Natural killer cell (primary cell): ENCODE data around the gene TMEM132D. TPM values are rescaled to one million over a fixed set of nuclear protein-coding genes. Genes with fewer than 3 reads are reported as not detected.

Source experiments
- ATAC-seq, 3 donors: fragments of 150-1000 bp in 2 of 3; fragments of 200-7000 bp in 1 of 3; cut with Tn5 transposase; 1 replicate in 1 of 3; 2 replicates in 2 of 3; pipeline ENCODE4 v1.10.0; 2021; ENCODE audit warnings: mild to moderate bottlenecking in 2 of 3, moderate library complexity in 2 of 3
- DNase-seq, 2 donors: peaks; one replicate each; pipeline versions ENCODE4 v3.0.0 to v3.0.0-alpha.2; 2013 to 2021; ENCODE audit warnings: mixed read lengths in 1 of 2
- H3K27ac ChIP-seq: one replicate; pipeline ENCODE4 v1.5.1; 2013; ENCODE audit warnings: mild to moderate bottlenecking, low read length
- H3K27me3 ChIP-seq: one replicate; pipeline ENCODE4 v1.6.1; 2013; ENCODE audit warnings: low read length; ENCODE audit not compliant: control insufficient read depth, insufficient read depth
- H3K36me3 ChIP-seq: one replicate; pipeline ENCODE4 v1.6.1; 2013; ENCODE audit warnings: low read length; ENCODE audit not compliant: control insufficient read depth, insufficient read depth
- H3K4me1 ChIP-seq: one replicate; pipeline ENCODE4 v1.6.1; 2013; ENCODE audit warnings: low read length; ENCODE audit not compliant: control insufficient read depth, insufficient read depth
- H3K4me3 ChIP-seq: one replicate; pipeline ENCODE4 v1.5.1; 2013; ENCODE audit warnings: low read length
- H3K9me3 ChIP-seq: one replicate; pipeline ENCODE4 v1.6.1; 2013; ENCODE audit warnings: low read length; ENCODE audit not compliant: control insufficient read depth, insufficient read depth
- H3K27ac Mint-ChIP-seq, 2 donors: one replicate each; pipeline ENCODE4 v1.8.0; 2022; ENCODE audit warnings: mild to moderate bottlenecking in 2 of 2, mixed read lengths in 2 of 2, moderate library complexity in 1 of 2
- H3K27me3 Mint-ChIP-seq, 2 donors: one replicate each; pipeline ENCODE4 v1.8.0; 2022; ENCODE audit warnings: low read depth in 2 of 2, mixed read lengths in 2 of 2
- H3K36me3 Mint-ChIP-seq: one replicate; pipeline ENCODE4 v1.8.0; 2022; ENCODE audit warnings: mixed read lengths
- H3K4me1 Mint-ChIP-seq, 2 donors: one replicate each; pipeline ENCODE4 v1.8.0; 2022; ENCODE audit warnings: mixed read lengths in 2 of 2
- H3K4me3 Mint-ChIP-seq: one replicate; pipeline ENCODE4 v1.8.0; 2022; ENCODE audit warnings: mild to moderate bottlenecking, moderate library complexity, mixed read lengths
- H3K9me3 Mint-ChIP-seq, 2 donors: one replicate each; pipeline ENCODE4 v1.8.0; 2022; ENCODE audit warnings: mixed read lengths in 2 of 2
- WGBS: methylation state at CpG from one replicate; pipeline ENCODE4 v1.1.7; 2013; ENCODE audit warnings: missing lambda C conversion rate; ENCODE audit not compliant: insufficient coverage; 5-methylcytosine and 5-hydroxymethylcytosine counted together
- intact Hi-C: fragments of 100-400 bp; cut with micrococcal nuclease; formaldehyde crosslinking; loops from one replicate; pipeline ENCODE4 v1.14.2; 2022
- total RNA-seq, 4 donors: library from RNA; stranded (reverse); fragments of 120-200 nt in 1 of 4; gene quantifications; one replicate each; pipeline versions ENCODE4 v1.2.3 to v1.2.4, GENCODE V29; 2013 to 2022
- TF ChIP-seq, protein P1 (sequence below): fragments of 200-600 bp; IDR thresholded peaks from one replicate; pipeline ENCODE4 v1.8.0; 2022; ENCODE audit warnings: antibody characterized with exemption

Gene TMEM132D
- total RNA-seq, 3 donors from 2014 or later (not counting 1 experiment from before 2014, with no cell fraction given) = not detected

DNA sequence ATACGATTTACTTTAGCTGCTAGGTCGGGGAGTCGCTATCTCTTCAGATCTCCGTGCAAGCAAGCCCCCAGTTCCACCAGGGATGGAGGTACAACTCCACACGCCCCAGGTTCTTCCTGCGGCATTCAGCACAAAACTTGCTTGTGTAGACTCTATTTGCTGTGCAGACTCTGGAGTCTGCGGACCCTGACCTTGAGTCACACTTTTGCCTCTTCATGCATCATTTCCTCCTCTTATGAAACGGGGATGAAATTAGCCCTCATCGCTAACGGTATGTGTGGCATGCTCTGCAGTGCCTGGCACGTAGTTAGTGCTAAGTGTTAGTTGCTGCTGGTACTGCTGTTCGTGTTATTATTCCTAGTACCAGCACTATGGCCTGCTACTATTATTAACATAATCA lies 84.4 kb downstream of the TMEM132D start:
- Mint-ChIP-seq H3K36me3 (no peaks in the 10 kb centered on the region), H3K4me3 (no peak overlapping the region), H3K27ac (no peak overlapping the region), H3K4me1 (no peaks in the 10 kb centered on the region), H3K27me3 (no peaks in the 10 kb centered on the region), H3K9me3 (no peaks in the 10 kb centered on the region)
- Histone ChIP-seq H3K9me3 (no peaks in the 10 kb centered on the region), H3K4me3 (no peak overlapping the region), H3K4me1 (no peaks in the 10 kb centered on the region), H3K27ac (no peak overlapping the region), H3K36me3 (no peaks in the 10 kb centered on the region), H3K27me3 (no peaks in the 10 kb centered on the region)
- intact Hi-C loops = no loop called here
- no peak for DNase-seq
- WGBS = 88% methylated on average over 12 of the region's 12 CpGs
- TF ChIP-seq, protein P1, sequence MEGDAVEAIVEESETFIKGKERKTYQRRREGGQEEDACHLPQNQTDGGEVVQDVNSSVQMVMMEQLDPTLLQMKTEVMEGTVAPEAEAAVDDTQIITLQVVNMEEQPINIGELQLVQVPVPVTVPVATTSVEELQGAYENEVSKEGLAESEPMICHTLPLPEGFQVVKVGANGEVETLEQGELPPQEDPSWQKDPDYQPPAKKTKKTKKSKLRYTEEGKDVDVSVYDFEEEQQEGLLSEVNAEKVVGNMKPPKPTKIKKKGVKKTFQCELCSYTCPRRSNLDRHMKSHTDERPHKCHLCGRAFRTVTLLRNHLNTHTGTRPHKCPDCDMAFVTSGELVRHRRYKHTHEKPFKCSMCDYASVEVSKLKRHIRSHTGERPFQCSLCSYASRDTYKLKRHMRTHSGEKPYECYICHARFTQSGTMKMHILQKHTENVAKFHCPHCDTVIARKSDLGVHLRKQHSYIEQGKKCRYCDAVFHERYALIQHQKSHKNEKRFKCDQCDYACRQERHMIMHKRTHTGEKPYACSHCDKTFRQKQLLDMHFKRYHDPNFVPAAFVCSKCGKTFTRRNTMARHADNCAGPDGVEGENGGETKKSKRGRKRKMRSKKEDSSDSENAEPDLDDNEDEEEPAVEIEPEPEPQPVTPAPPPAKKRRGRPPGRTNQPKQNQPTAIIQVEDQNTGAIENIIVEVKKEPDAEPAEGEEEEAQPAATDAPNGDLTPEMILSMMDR = no peak
- ATAC-seq = no peak

DNA sequence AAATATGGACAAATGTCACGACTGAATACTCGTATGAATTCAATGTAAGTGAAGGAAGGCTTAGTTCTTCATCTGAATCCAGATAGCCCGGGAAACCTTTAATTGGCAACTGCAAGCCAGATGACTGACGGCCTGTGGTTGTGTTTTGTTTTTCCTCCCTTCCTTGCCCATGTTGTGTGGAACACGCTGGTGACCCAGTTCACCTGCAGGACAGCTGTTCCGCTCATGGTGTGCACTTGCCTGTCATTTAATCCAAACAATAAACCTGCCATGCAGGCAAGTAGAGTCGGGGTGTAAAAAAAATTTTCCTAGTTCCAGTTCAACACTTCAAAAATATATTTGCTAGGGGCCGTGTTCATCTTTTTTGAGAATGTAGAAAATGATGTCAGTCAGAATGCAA lies 88.0 kb downstream of the TMEM132D start:
- no peaks in the 10 kb centered on the region for H3K9me3 ChIP-seq
- H3K27ac ChIP-seq = no peak overlapping the region
- no peak overlapping the region for H3K4me3 ChIP-seq
- no peaks in the 10 kb centered on the region for H3K4me1 ChIP-seq
- Mint-ChIP-seq H3K9me3 (no peaks in the 10 kb centered on the region), H3K27ac (no peak overlapping the region), H3K4me3 (no peak overlapping the region), H3K27me3 (no peaks in the 10 kb centered on the region), H3K36me3 (no peaks in the 10 kb centered on the region), H3K4me1 (no peaks in the 10 kb centered on the region)
- DNase-seq = no peak
- TF ChIP-seq, protein P1 = no peak
- no peak for ATAC-seq
- no peaks in the 10 kb centered on the region for H3K27me3 ChIP-seq
- 77% methylated on average over 6 of the region's 8 CpGs for WGBS
- H3K36me3 ChIP-seq = no peaks in the 10 kb centered on the region
- intact Hi-C loops = no loop called here

DNA sequence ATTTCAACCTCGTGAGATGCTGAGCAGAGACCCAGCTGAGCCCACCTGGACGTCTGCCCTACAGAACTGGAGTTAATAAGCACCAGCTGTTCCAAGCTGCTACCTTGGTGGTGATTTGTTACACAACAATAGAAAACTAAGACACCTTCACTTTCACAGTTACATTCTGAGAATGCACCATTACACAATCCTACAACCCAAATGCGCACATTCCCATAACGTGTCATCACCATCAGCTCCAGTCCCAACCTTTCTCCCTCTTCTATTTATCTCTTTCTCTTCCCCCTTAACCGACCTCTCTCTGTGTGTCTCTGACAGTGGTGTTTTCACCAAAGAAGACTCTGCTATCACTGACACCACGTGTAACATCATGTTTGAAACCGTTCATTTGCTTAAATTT lies 91.9 kb downstream of the TMEM132D start:
- Histone ChIP-seq H3K27ac (no peak overlapping the region), H3K4me3 (no peak overlapping the region), H3K4me1 (no peaks in the 10 kb centered on the region), H3K9me3 (no peaks in the 10 kb centered on the region), H3K27me3 (no peaks in the 10 kb centered on the region), H3K36me3 (no peaks in the 10 kb centered on the region)
- TF ChIP-seq, protein P1 = no peak
- no peak for DNase-seq
- Mint-ChIP-seq H3K9me3 (no peaks in the 10 kb centered on the region), H3K4me1 (no peaks in the 10 kb centered on the region), H3K27ac (no peak overlapping the region), H3K27me3 (no peaks in the 10 kb centered on the region), H3K4me3 (no peak overlapping the region), H3K36me3 (no peaks in the 10 kb centered on the region)
- WGBS = 71% methylated on average over 7 of the region's 7 CpGs
- ATAC-seq = no peak
- intact Hi-C loops = no loop called here

DNA sequence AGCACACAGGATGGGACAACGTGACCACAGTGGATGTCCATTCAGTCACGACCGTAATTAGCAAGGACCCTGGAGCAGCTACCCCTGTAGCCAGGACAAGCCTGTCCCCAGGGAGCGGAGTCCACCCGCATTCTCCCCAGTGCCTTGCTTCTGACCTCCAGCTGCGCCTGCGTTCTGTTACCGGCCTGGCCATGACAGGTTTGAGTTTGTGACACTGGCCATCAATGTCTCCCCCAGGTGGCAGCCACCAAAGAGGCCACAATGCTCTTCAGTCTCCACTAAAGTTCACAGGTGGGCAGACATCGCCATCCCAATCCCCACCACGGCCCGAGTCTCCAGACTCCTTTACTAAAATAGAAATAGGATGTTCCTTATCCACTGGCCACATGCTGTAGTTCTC lies 96.7 kb downstream of the TMEM132D start:
- H3K9me3 Mint-ChIP-seq = peaks cover 0 to 2% of the 10 kb centered on the region in 2 donors
- intact Hi-C loops = no loop called here

More for the DNA sequence above, 96.7 kb downstream of the TMEM132D start:
- WGBS = 85% methylated on average over 11 of the region's 11 CpGs
- H3K27ac ChIP-seq = no peak overlapping the region
- Mint-ChIP-seq H3K36me3 (no peaks in the 10 kb centered on the region), H3K27me3 (no peaks in the 10 kb centered on the region), H3K4me3 (no peak overlapping the region), H3K27ac (no peak overlapping the region), H3K4me1 (no peaks in the 10 kb centered on the region)
- no peaks in the 10 kb centered on the region for H3K36me3 ChIP-seq
- ATAC-seq = no peak
- no peaks in the 10 kb centered on the region for H3K27me3 ChIP-seq
- TF ChIP-seq, protein P1 = no peak
- H3K9me3 ChIP-seq = no peaks in the 10 kb centered on the region
- H3K4me1 ChIP-seq = no peaks in the 10 kb centered on the region
- no peak overlapping the region for H3K4me3 ChIP-seq
- no peak for DNase-seq
